NCI-H187 (cell line): ENCODE results near the gene TVP23A.
"Not testable (repeated sequence)": the region's sequence is repeated elsewhere in the genome, so short reads cannot be mapped to it uniquely, and the experiment has no call there.

ENCODE experiments used
- DNase-seq, 2 experiments: peaks; one replicate each; lab custom pipeline; 2025; lab: John Stamatoyannopoulos, UW

TVP23A gene

GRCh38 chr16:10835281-10835931 lies 16.8 kb upstream of the TVP23A start:
- no peak for DNase-seq

GRCh38 chr16:10834766-10835165 lies 16.2 kb upstream of the TVP23A start:
- DNase-seq = no peak

- DNase-seq = no peak
These were observed 15.5 kb upstream of the TVP23A start for GRCh38 chr16:10834130-10834529.

- DNase-seq = no peak
These were observed 14.7 kb upstream of the TVP23A start for GRCh38 chr16:10833271-10833670.

- no peak for DNase-seq
These were observed 13.6 kb upstream of the TVP23A start for GRCh38 chr16:10831894-10832886.

- DNase-seq = not testable (repeated sequence)
These were observed 11.6 kb upstream of the TVP23A start for GRCh38 chr16:10830240-10830639.

- DNase-seq = not testable (repeated sequence)
These were observed 10.9 kb upstream of the TVP23A start for GRCh38 chr16:10829390-10830098.

- no peak for DNase-seq
These were observed 10.3 kb upstream of the TVP23A start for GRCh38 chr16:10828851-10829366.

- DNase-seq = no peak
These were observed 9.2 kb upstream of the TVP23A start for GRCh38 chr16:10827691-10828341.

GRCh38 chr16:10824111-10824893 lies 5.7 kb upstream of the TVP23A start:
- no peak for DNase-seq

GRCh38 chr16:10822702-10823101 lies 4.1 kb upstream of the TVP23A start:
- DNase-seq = no peak

- no peak for DNase-seq
These were observed 2.0 kb upstream of the TVP23A start for GRCh38 chr16:10820546-10820945.

- DNase-seq = no peak
These were observed 1.1 kb downstream of the TVP23A start for GRCh38 chr16:10817514-10817913.

- DNase-seq = no peak
These were observed 5.5 kb downstream of the TVP23A start for GRCh38 chr16:10813099-10813455.

- no peak for DNase-seq
These were observed 6.1 kb downstream of the TVP23A start for GRCh38 chr16:10812312-10813098.

GRCh38 chr16:10809706-10810105 lies 8.9 kb downstream of the TVP23A start:
- no peak for DNase-seq

GRCh38 chr16:10808850-10809249 lies 9.7 kb downstream of the TVP23A start:
- DNase-seq = no peak

GRCh38 chr16:10808218-10808617 lies 10.4 kb downstream of the TVP23A start:
- no peak for DNase-seq

- DNase-seq = no peak
These were observed 11.9 kb downstream of the TVP23A start for GRCh38 chr16:10806698-10807097.

- DNase-seq = no peak
These were observed 13.3 kb downstream of the TVP23A start for GRCh38 chr16:10805334-10805733.
